GM12878 (cell line): ENCODE measurements around the gene PRAC2. TPM values are rescaled to one million over a fixed set of nuclear protein-coding genes. Genes with fewer than 3 reads are reported as not detected.

Source experiments
- ATAC-seq: fragments of 200-7000 bp; cut with Tn5 transposase; 3 replicates; pipeline ENCODE4 v1.9.1; 2020; ENCODE audit warnings: mild to moderate bottlenecking, moderate library complexity
- BruUV-seq: library from RNA; stranded (reverse); fragments of 400-500 nt; replicated peaks from 2 replicates; lab custom pipeline; 2021; lab: Mats Ljungman, UMichigan
- CTCF ChIA-PET: fragments of 300-600 bp; sonication (Branson Sonifier 250); formaldehyde crosslinking; extraction: SDS; loops from one replicate; lab custom pipeline; 2021; ENCODE audit warnings: inconsistent platforms; lab: Yijun Ruan, JAX
- POLR2A ChIA-PET: fragments of 350-600 bp; formaldehyde crosslinking; extraction: SDS; loops from one replicate; lab custom pipeline; 2021; ENCODE audit warnings: inconsistent platforms; lab: Charles Lee
- RAD21 ChIA-PET: fragments of 300-600 bp; sonication (Branson Sonifier 250); formaldehyde crosslinking; loops from one replicate; lab custom pipeline; 2023; ENCODE audit warnings: antibody characterized with exemption; ENCODE audit not compliant: unreplicated experiment; lab: Charles Lee
- SMC1A ChIA-PET: fragments of 300-600 bp; sonication (Branson Sonifier 250); formaldehyde crosslinking; loops from one replicate; lab custom pipeline; 2023; ENCODE audit not compliant: unreplicated experiment, uncharacterized antibody; lab: Charles Lee
- DNase-seq: peaks from one replicate; pipeline ENCODE4 v3.0.0-alpha.2; 2011; ENCODE audit warnings: low read depth, low spot score
- FAIRE-seq: peaks from 3 replicates; lab custom pipeline; 2011; peaks lifted over from hg19 to GRCh38; lab: Jason Lieb, UNC
- H2AFZ ChIP-seq: 2 replicates; pipeline ENCODE4 v1.6.0; 2011; ENCODE audit warnings: low read depth, low read length, control low read depth; ENCODE audit not compliant: control insufficient read depth
- H3K27ac ChIP-seq: 2 replicates; pipeline ENCODE4 v1.5.1; 2011; ENCODE audit warnings: control low read depth; ENCODE audit not compliant: control insufficient read depth, insufficient read depth
- H3K27me3 ChIP-seq, 2 experiments: replicated peaks in 1 of 2; 2 replicates each; pipeline versions ENCODE4 v1.6.0 to v1.6.1; 2011; ENCODE audit warnings: low read length in 1 of 2; ENCODE audit not compliant: control insufficient read depth in 2 of 2, insufficient read depth in 2 of 2
- H3K36me3 ChIP-seq, 2 experiments: 2 replicates each; pipeline ENCODE4 v1.5.1; 2011; ENCODE audit warnings: low read length in 1 of 2; ENCODE audit not compliant: control insufficient read depth in 2 of 2, insufficient read depth in 2 of 2
- H3K4me1 ChIP-seq: 2 replicates; pipeline ENCODE4 v1.6.1; 2011; ENCODE audit warnings: mild to moderate bottlenecking, low read length, moderate library complexity, mixed read lengths; ENCODE audit not compliant: control insufficient read depth, insufficient read depth
- H3K4me2 ChIP-seq: 2 replicates; pipeline ENCODE4 v1.6.0; 2011; ENCODE audit warnings: control low read depth; ENCODE audit not compliant: control insufficient read depth, insufficient read depth
- H3K4me3 ChIP-seq: fragments of 200-600 bp; sonication (generic); 2 replicates; pipeline ENCODE4 v1.5.1; 2016
- H3K79me2 ChIP-seq: 2 replicates; pipeline ENCODE4 v1.6.0; 2011; ENCODE audit warnings: low read length; ENCODE audit not compliant: control insufficient read depth, insufficient read depth
- H3K9ac ChIP-seq: 2 replicates; pipeline ENCODE4 v1.8.0; 2011; ENCODE audit warnings: low read length, control low read depth, mixed read lengths; ENCODE audit not compliant: control insufficient read depth, insufficient read depth
- H3K9me3 ChIP-seq: replicated peaks from 3 replicates; pipeline ENCODE4 v1.5.1; 2011; ENCODE audit warnings: mild to moderate bottlenecking, low read length; ENCODE audit not compliant: control insufficient read depth, insufficient read depth
- H4K20me1 ChIP-seq: 2 replicates; pipeline ENCODE4 v1.6.0; 2011; ENCODE audit not compliant: control insufficient read depth, insufficient read depth
- CBX5 ChIP-seq: sonication (generic); IDR thresholded peaks from 2 replicates; pipeline ENCODE4 v1.6.1; 2016; ENCODE audit warnings: low read depth, moderate library complexity, mild to moderate bottlenecking, inconsistent platforms
- MYC ChIP-seq: IDR thresholded peaks from 2 replicates; pipeline ENCODE4 v1.6.1; 2011; ENCODE audit warnings: mild to moderate bottlenecking, low read length, moderate library complexity, inconsistent platforms; ENCODE audit not compliant: insufficient read depth, insufficient replicate concordance, insufficient read length, severe bottlenecking
- SIN3A ChIP-seq: IDR thresholded peaks from 2 replicates; pipeline ENCODE4 v1.6.1; 2012; ENCODE audit warnings: low read depth, low read length, improper control_type of control experiment
- SREBF2 ChIP-seq: IDR thresholded peaks from 2 replicates; pipeline ENCODE4 v1.6.1; 2012; ENCODE audit warnings: mild to moderate bottlenecking, low read length
- SUZ12 ChIP-seq: fragments of 200-600 bp; sonication (generic); IDR thresholded peaks from one replicate; pipeline ENCODE4 v1.6.1; 2018; ENCODE audit warnings: antibody characterized with exemption, mild to moderate bottlenecking; ENCODE audit not compliant: unreplicated experiment
- ZZZ3 ChIP-seq: IDR thresholded peaks from 2 replicates; pipeline ENCODE4 v1.6.1; 2011; ENCODE audit warnings: low read depth; ENCODE audit not compliant: control insufficient read depth, insufficient read length
- WGBS: methylation state at CpG from one replicate; pipeline ENCODE4 v1.1.6; 2016; ENCODE audit warnings: low lambda C conversion rate; ENCODE audit not compliant: insufficient replicate concordance, insufficient coverage; ENCODE audit errors: missing lambda C conversion rate; 5-methylcytosine and 5-hydroxymethylcytosine counted together
- in situ Hi-C: fragments of 300-500 bp; cut with MboI; formaldehyde crosslinking; loops from 9 replicates; pipeline ENCODE4 v1.14.3; 2018; ENCODE audit warnings: mixed read lengths
- intact Hi-C: fragments of 100-400 bp; cut with micrococcal nuclease; formaldehyde crosslinking; loops from one replicate; pipeline ENCODE4 v1.14.2; 2022; ENCODE audit not compliant: unreplicated experiment
- polyA plus RNA-seq, 11 experiments: library from polyadenylated mRNA; depleted of rRNA in 4 of 11; unstranded in 6 of 11; stranded (reverse) in 5 of 11; fragments of >200 nt; fragmentation: Nextera tagmentation in 4 of 11; fragmentation: Illumina TruSeq in 1 of 11; extraction: Ambion mirVana in 4 of 11; extraction: Trizol in 1 of 11; gene quantifications; 1 replicate in 1 of 11; 2 replicates in 10 of 11; pipeline versions ENCODE4 v1.2.1 to v1.2.3, GENCODE V29; 2011 to 2016; ENCODE audit warnings: inconsistent platforms in 2 of 11, missing spikeins in 2 of 11, low read depth in 1 of 11
- total RNA-seq, 4 experiments: library from RNA; depleted of rRNA in 3 of 4; stranded (reverse); fragments of >200 nt in 3 of 4; fragmentation: Illumina TruSeq in 1 of 4; extraction: Trizol in 1 of 4; gene quantifications; 2 replicates each; pipeline versions ENCODE4 v1.2.1 to v1.2.3, GENCODE V29; 2013 to 2021
- TF ChIP-seq, protein P1 (sequence below): IDR thresholded peaks from 2 replicates; pipeline ENCODE4 v1.6.1; 2011; ENCODE audit warnings: low read depth, low read length, improper control_type of control experiment, borderline replicate concordance

Gene PRAC2
- total and polyA plus RNA-seq, 10 of the 15 experiments (the other 5 are each of a cell fraction or from before 2014, with no cell fraction given) = 0.31 TPM; not detected in 9

DNA sequence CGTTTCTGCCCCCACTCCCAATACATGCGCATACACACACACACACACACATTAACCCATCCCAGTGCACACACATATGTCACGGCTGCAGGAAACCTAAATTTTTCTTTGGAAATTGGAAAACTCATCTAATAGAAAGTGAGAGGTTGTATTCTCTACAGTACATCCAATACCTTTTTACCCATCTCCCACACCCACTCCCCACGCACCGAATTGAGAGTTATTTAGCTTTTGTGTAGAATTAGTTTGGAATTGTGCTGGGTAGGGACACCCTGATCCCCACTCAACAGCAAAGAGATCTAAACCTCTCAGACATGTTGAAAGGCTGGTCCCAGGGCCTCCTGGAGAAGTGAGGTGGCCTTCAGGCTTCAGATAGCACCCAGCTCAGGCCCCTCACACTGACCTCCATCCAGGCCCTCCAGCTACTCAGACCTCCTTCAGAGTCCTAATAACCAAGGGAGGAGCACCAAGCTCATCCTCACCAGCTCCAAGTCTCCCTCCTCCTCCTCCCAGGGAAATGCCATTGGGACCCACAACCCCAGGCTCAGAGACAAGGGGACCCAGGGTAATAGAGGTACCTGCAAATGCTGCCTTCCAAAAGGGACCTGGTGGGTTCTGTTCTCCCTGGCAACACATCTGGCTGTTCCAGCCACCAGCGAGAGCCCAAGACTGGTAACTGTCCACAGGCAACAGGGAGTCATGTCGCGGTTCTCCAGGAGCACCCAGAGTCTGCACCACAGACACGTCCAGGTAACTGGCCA, 4.6 kb downstream of the PRAC2 start:
- H2AFZ ChIP-seq = no peak overlapping the region
- no peaks in the 10 kb centered on the region for H3K9me3 ChIP-seq
- H4K20me1 ChIP-seq = no peaks in the 10 kb centered on the region
- H3K79me2 ChIP-seq = no peaks in the 10 kb centered on the region
- H3K27ac ChIP-seq = no peak overlapping the region
- H3K4me3 ChIP-seq = no peak overlapping the region
- RAD21 ChIA-PET = interaction anchor here (5.5 kb wide), 1 partner anchor 152 kb away, joined by 67 read pairs; no protein-coding TSS in a partner anchor
- CTCF ChIA-PET = interaction anchor here (1.1 to 6.4 kb wide), 3 partner anchors 18 to 151 kb away, joined by 3 to 108 read pairs (median 4); no protein-coding TSS in a partner anchor
- no peak for ATAC-seq
- no peak for DNase-seq
- no peaks in the 10 kb centered on the region for H3K36me3 ChIP-seq
- intact Hi-C loops = no loop called here
- peaks cover 26 to 45% of the 10 kb centered on the region in 2 experiments for H3K27me3 ChIP-seq
- in situ Hi-C loops = loop anchor here (5.0 kb wide), 1 partner anchor 155 kb away; no protein-coding TSS in a partner anchor
- no peak for FAIRE-seq
- no peak overlapping the region for H3K9ac ChIP-seq
- POLR2A ChIA-PET = no interaction called here
- no peak overlapping the region for H3K4me2 ChIP-seq
- WGBS = 42% methylated on average over 9 of the region's 9 CpGs
- H3K4me1 ChIP-seq = no peaks in the 10 kb centered on the region; the same call in 1 of the 2 replicates
- no TSS peak for BruUV-seq
- SMC1A ChIA-PET = interaction anchor here (0.7 kb wide), 1 partner anchor 88 kb away, joined by 3 read pairs; no protein-coding TSS in a partner anchor
- TF ChIP-seq SIN3A (no peak), CBX5 (no peak), ZZZ3 (no peak), SUZ12 (peak; percentile 8), SREBF2 (no peak), MYC (no peak)
- TF ChIP-seq, protein P1, sequence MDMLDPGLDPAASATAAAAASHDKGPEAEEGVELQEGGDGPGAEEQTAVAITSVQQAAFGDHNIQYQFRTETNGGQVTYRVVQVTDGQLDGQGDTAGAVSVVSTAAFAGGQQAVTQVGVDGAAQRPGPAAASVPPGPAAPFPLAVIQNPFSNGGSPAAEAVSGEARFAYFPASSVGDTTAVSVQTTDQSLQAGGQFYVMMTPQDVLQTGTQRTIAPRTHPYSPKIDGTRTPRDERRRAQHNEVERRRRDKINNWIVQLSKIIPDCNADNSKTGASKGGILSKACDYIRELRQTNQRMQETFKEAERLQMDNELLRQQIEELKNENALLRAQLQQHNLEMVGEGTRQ = no peak
